Neural progenitor cell (in vitro differentiated cells): ENCODE measurements around the gene OR11H7. TPM values are rescaled to one million over a fixed set of nuclear protein-coding genes. Genes with fewer than 3 reads are reported as not detected.
"Not testable (repeated sequence)": the region's sequence is repeated elsewhere in the genome, so short reads cannot be mapped to it uniquely, and the experiment has no call there.

Experiments used
- DNase-seq: peaks from one replicate; pipeline ENCODE4 v3.0.0-alpha.2; 2016; ENCODE audit warnings: low spot score
- H2AFZ ChIP-seq: fragments of 200-600 bp; sonication (generic); replicated peaks from 2 replicates; pipeline ENCODE4 v1.6.1; 2016; ENCODE audit warnings: antibody characterized with exemption
- H3F3A ChIP-seq: fragments of 200-600 bp; sonication (generic); 2 replicates; pipeline ENCODE4 v1.6.1; 2016; ENCODE audit warnings: antibody characterized with exemption, low read depth
- H3K27ac ChIP-seq: fragments of 200-600 bp; sonication (generic); 2 replicates; pipeline ENCODE4 v1.5.1; 2016; ENCODE audit warnings: mild to moderate bottlenecking
- H3K27me3 ChIP-seq: fragments of 200-600 bp; sonication (generic); 2 replicates; pipeline ENCODE4 v1.6.1; 2016; ENCODE audit warnings: mild to moderate bottlenecking, moderate library complexity
- H3K36me3 ChIP-seq: fragments of 200-600 bp; sonication (generic); 2 replicates; pipeline ENCODE4 v1.5.1; 2016
- H3K4me1 ChIP-seq: fragments of 200-600 bp; sonication (generic); 2 replicates; pipeline ENCODE4 v1.6.1; 2016; ENCODE audit warnings: mixed run types
- H3K4me2 ChIP-seq: fragments of 200-600 bp; sonication (generic); 2 replicates; pipeline ENCODE4 v1.6.1; 2016
- H3K4me3 ChIP-seq: fragments of 200-600 bp; sonication (generic); 2 replicates; pipeline ENCODE4 v1.5.1; 2016
- H3K79me2 ChIP-seq: fragments of 200-600 bp; sonication (generic); 2 replicates; pipeline ENCODE4 v1.6.1; 2016; ENCODE audit warnings: low read depth
- H3K9ac ChIP-seq: fragments of 200-600 bp; sonication (generic); 2 replicates; pipeline ENCODE4 v1.6.1; 2016
- H3K9me3 ChIP-seq: fragments of 200-600 bp; sonication (generic); 2 replicates; pipeline ENCODE4 v1.5.1; 2016; ENCODE audit warnings: low read depth
- H4K20me1 ChIP-seq: fragments of 200-600 bp; sonication (generic); 2 replicates; pipeline ENCODE4 v1.6.1; 2016; ENCODE audit warnings: low read depth
- H3K27ac Mint-ChIP-seq: 3 replicates; pipeline ENCODE4 v1.8.0; 2021; ENCODE audit warnings: mixed read lengths
- H3K27me3 Mint-ChIP-seq: 2 replicates; pipeline ENCODE4 v1.8.0; 2022; ENCODE audit warnings: low read depth, mild to moderate bottlenecking, inconsistent platforms, moderate library complexity, mixed read lengths; ENCODE audit not compliant: insufficient read depth
- H3K36me3 Mint-ChIP-seq: 3 replicates; pipeline ENCODE4 v1.8.0; 2021; ENCODE audit warnings: mixed read lengths
- H3K4me1 Mint-ChIP-seq: 3 replicates; pipeline ENCODE4 v1.8.0; 2021; ENCODE audit warnings: mixed read lengths
- H3K4me3 Mint-ChIP-seq: 3 replicates; pipeline ENCODE4 v1.8.0; 2021; ENCODE audit warnings: mild to moderate bottlenecking, moderate library complexity, mixed read lengths
- H3K9me3 Mint-ChIP-seq: 3 replicates; pipeline ENCODE4 v1.8.0; 2020; ENCODE audit warnings: mixed read lengths
- EZH2 ChIP-seq: fragments of 200-600 bp; sonication (generic); IDR thresholded peaks from 2 replicates; pipeline ENCODE4 v1.6.1; 2017; ENCODE audit warnings: antibody characterized with exemption, mild to moderate bottlenecking, moderate library complexity
- EZH2phosphoT487 ChIP-seq: fragments of 200-600 bp; sonication (generic); IDR thresholded peaks from 2 replicates; pipeline ENCODE4 v1.6.1; 2017; ENCODE audit warnings: antibody characterized with exemption
- total RNA-seq: library from RNA; depleted of rRNA; stranded (reverse); fragments of >200 nt; gene quantifications from 2 replicates; pipeline ENCODE4 v1.2.3, GENCODE V29; 2015; ENCODE audit warnings: low replicate concordance
- TF ChIP-seq, protein P1 (sequence below): fragments of 200-600 bp; sonication (generic); IDR thresholded peaks from 2 replicates; pipeline ENCODE4 v1.5.1; 2017; ENCODE audit warnings: antibody characterized with exemption, mild to moderate bottlenecking

OR11H7 gene
- total RNA-seq, 1 donor from 2014 or later: not detected

DNA sequence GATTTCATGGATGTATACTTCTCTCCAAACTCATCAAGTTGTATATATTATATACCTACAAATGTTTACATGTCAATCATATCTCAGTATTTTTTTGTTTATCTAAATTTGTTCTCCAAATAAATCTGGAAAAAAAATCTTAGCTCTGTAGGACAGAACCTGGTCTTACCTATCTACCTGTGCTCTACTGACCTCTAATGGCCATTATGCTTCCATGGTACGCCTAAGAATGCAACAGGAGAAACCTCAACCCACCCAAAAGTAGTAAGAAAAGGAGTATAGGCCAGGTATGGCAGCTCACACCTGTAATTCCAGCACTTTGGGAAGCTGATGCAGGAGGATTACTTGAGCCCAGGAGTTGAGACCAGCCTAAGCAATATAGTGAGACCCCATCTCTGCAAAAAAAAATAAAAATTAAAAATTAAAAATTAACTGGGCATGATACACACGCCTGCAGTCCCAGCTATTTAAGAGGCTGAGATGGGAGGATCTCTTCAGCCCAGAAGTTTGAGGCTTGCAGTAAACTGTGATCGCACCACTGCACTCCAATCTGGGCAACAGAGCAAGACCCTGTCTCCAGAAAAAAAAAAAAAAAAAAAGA, 19.0 kb downstream of the OR11H7 start:
- Histone ChIP-seq H3K9ac (no peak overlapping the region), H4K20me1 (no peaks in the 10 kb centered on the region), H3K4me3 (no peak overlapping the region), H3K27ac (no peak overlapping the region), H3K9me3 (peaks cover 42% of the 10 kb centered on the region), H3K4me2 (no peak overlapping the region), H3F3A (no peaks in the 10 kb centered on the region), H2AFZ (no peak overlapping the region), H3K4me1 (no peaks in the 10 kb centered on the region), H3K79me2 (no peaks in the 10 kb centered on the region), H3K27me3 (no peaks in the 10 kb centered on the region), H3K36me3 (no peaks in the 10 kb centered on the region)
- Mint-ChIP-seq H3K27me3 (no peaks in the 10 kb centered on the region), H3K4me1 (no peaks in the 10 kb centered on the region), H3K36me3 (no peaks in the 10 kb centered on the region), H3K27ac (no peak overlapping the region), H3K9me3 (peaks cover 11% of the 10 kb centered on the region), H3K4me3 (no peak overlapping the region)
- TF ChIP-seq EZH2phosphoT487 (no peak), EZH2 (no peak)
- TF ChIP-seq, protein P1, sequence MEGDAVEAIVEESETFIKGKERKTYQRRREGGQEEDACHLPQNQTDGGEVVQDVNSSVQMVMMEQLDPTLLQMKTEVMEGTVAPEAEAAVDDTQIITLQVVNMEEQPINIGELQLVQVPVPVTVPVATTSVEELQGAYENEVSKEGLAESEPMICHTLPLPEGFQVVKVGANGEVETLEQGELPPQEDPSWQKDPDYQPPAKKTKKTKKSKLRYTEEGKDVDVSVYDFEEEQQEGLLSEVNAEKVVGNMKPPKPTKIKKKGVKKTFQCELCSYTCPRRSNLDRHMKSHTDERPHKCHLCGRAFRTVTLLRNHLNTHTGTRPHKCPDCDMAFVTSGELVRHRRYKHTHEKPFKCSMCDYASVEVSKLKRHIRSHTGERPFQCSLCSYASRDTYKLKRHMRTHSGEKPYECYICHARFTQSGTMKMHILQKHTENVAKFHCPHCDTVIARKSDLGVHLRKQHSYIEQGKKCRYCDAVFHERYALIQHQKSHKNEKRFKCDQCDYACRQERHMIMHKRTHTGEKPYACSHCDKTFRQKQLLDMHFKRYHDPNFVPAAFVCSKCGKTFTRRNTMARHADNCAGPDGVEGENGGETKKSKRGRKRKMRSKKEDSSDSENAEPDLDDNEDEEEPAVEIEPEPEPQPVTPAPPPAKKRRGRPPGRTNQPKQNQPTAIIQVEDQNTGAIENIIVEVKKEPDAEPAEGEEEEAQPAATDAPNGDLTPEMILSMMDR: peak; percentile 17
- no peak for DNase-seq

GRCh38 chr14:20262642-20263128, 33.9 kb downstream of the OR11H7 start:
- peaks cover 6% of the 10 kb centered on the region for H3K4me1 Mint-ChIP-seq
- no peaks in the 10 kb centered on the region for H3K9me3 ChIP-seq
- no peak overlapping the region for H3K27ac Mint-ChIP-seq
- TF ChIP-seq EZH2phosphoT487 (no peak), EZH2 (no peak)
- TF ChIP-seq, protein P1: no peak
- no peak overlapping the region for H3K27ac ChIP-seq
- H2AFZ ChIP-seq: no peak overlapping the region
- DNase-seq: no peak
- no peak overlapping the region for H3K4me2 ChIP-seq
- no peak overlapping the region for H3K4me3 Mint-ChIP-seq
- H3K27me3 ChIP-seq: no peaks in the 10 kb centered on the region
- no peak overlapping the region for H3K4me3 ChIP-seq
- no peak overlapping the region for H3K9ac ChIP-seq
- H3F3A ChIP-seq: no peaks in the 10 kb centered on the region
- H3K36me3 Mint-ChIP-seq: no peaks in the 10 kb centered on the region
- no peaks in the 10 kb centered on the region for H3K27me3 Mint-ChIP-seq
- no peaks in the 10 kb centered on the region for H3K79me2 ChIP-seq
- no peaks in the 10 kb centered on the region for H3K9me3 Mint-ChIP-seq
- H3K4me1 ChIP-seq: no peaks in the 10 kb centered on the region
- no peaks in the 10 kb centered on the region for H3K36me3 ChIP-seq
- H4K20me1 ChIP-seq: no peaks in the 10 kb centered on the region

DNA sequence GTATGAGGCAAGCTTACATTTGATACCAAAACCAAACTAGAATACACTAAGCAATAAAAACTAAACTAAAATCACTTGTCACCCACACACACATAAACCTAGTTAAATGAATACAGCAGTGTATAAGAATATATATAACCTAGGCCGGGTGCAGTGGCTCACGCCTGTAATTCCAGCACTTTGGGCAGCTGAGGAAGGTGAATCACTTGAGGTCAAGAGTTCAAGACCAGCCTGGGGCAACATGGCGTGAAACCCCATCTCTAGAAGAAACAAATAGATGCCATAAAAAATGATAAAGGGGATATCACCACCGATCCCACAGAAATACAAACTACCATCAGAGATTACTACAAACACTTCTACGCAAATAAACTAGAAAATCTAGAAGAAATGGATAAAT, 35.6 kb downstream of the OR11H7 start:
- not testable (repeated sequence) for H3K4me3 ChIP-seq, H3F3A ChIP-seq, H3K36me3 ChIP-seq, H3K9me3 ChIP-seq, H2AFZ ChIP-seq, H3K27me3 ChIP-seq, H4K20me1 ChIP-seq, H3K9ac ChIP-seq, H3K4me3 Mint-ChIP-seq, H3K4me1 Mint-ChIP-seq, H3K36me3 Mint-ChIP-seq, H3K27ac Mint-ChIP-seq, H3K27me3 Mint-ChIP-seq, H3K4me2 ChIP-seq, DNase-seq, H3K9me3 Mint-ChIP-seq, H3K79me2 ChIP-seq, H3K27ac ChIP-seq, H3K4me1 ChIP-seq

GRCh38 chr14:20274062-20274461, 45.3 kb downstream of the OR11H7 start:
- Histone ChIP-seq H3K4me1 (no peaks in the 10 kb centered on the region), H3K9ac (no peak overlapping the region), H3K4me2 (no peak overlapping the region), H3K27ac (no peak overlapping the region), H3K79me2 (no peaks in the 10 kb centered on the region), H4K20me1 (no peaks in the 10 kb centered on the region), H2AFZ (no peak overlapping the region), H3K9me3 (peaks cover 14% of the 10 kb centered on the region), H3F3A (no peaks in the 10 kb centered on the region), H3K4me3 (no peak overlapping the region), H3K27me3 (no peaks in the 10 kb centered on the region), H3K36me3 (no peaks in the 10 kb centered on the region)
- Mint-ChIP-seq H3K4me1 (peaks cover 2% of the 10 kb centered on the region), H3K27ac (no peak overlapping the region), H3K36me3 (peaks cover 13% of the 10 kb centered on the region), H3K27me3 (peaks cover 3% of the 10 kb centered on the region), H3K9me3 (peaks cover 30% of the 10 kb centered on the region), H3K4me3 (no peak overlapping the region)
- TF ChIP-seq, protein P1: no peak
- no peak for DNase-seq
